A549 (cell line): Measurements from ENCODE around the gene TAS2R8. TPM values are rescaled to one million over a fixed set of nuclear protein-coding genes. Genes with fewer than 3 reads are reported as not detected.

ENCODE experiments used
- ATAC-seq, 2 experiments: fragments of 200-7000 bp in 1 of 2; fragments of >200 bp in 1 of 2; cut with Nextera tagmentation in 1 of 2; cut with Tn5 transposase in 1 of 2; 3 replicates each; pipeline versions ENCODE4 v1.8.0 to v1.9.1; 2018 to 2020; ENCODE audit warnings: mild to moderate bottlenecking in 1 of 2, moderate library complexity in 1 of 2
- CTCF ChIA-PET: fragments of 300-600 bp; sonication (Branson Sonifier 250); formaldehyde crosslinking; extraction: SDS; loops from one replicate; lab custom pipeline; 2021; ENCODE audit warnings: antibody characterized with exemption, inconsistent platforms; lab: Yijun Ruan, JAX
- POLR2A ChIA-PET: fragments of 350-600 bp; formaldehyde crosslinking; extraction: SDS; loops from one replicate; lab custom pipeline; 2021; ENCODE audit warnings: antibody characterized with exemption, inconsistent platforms; lab: Yijun Ruan, JAX
- DNase-seq, 2 experiments: peaks; one replicate each; pipeline versions ENCODE4 v3.0.0 to v3.0.0-alpha.2; 2011 to 2016; ENCODE audit warnings: low read depth in 1 of 2, low spot score in 1 of 2
- FAIRE-seq: peaks from 2 replicates; lab custom pipeline; 2011; peaks lifted over from hg19 to GRCh38; lab: Jason Lieb, UNC
- H3K27ac ChIP-seq, 2 experiments: fragments of >200 bp; sonication (Bioruptor Twin); formaldehyde crosslinking; 3 replicates each; pipeline ENCODE4 v1.5.1; 2016 to 2017
- H3K4me1 ChIP-seq: fragments of >200 bp; sonication (Bioruptor Twin); formaldehyde crosslinking; 3 replicates; pipeline ENCODE4 v1.6.1; 2016
- H3K4me2 ChIP-seq: fragments of >200 bp; sonication (Bioruptor Twin); formaldehyde crosslinking; 3 replicates; pipeline ENCODE4 v1.6.1; 2016
- H3K4me3 ChIP-seq: fragments of >200 bp; sonication (Bioruptor Twin); formaldehyde crosslinking; 3 replicates; pipeline ENCODE4 v1.5.1; 2016
- H3K9me3 ChIP-seq: fragments of >200 bp; sonication (Bioruptor Twin); formaldehyde crosslinking; 3 replicates; pipeline ENCODE4 v1.6.1; 2016
- BCL3 ChIP-seq: fragments of >200 bp; sonication (Bioruptor Twin); formaldehyde crosslinking; IDR thresholded peaks from 3 replicates; pipeline ENCODE4 v1.6.1; 2016
- CBX2 ChIP-seq: fragments of 200-600 bp; sonication (generic); IDR thresholded peaks from 2 replicates; pipeline ENCODE4 v1.6.1; 2016; ENCODE audit warnings: low read depth, mild to moderate bottlenecking, borderline replicate concordance
- CHD2 ChIP-seq: fragments of 150-350 bp; IDR thresholded peaks from 2 replicates; pipeline ENCODE4 v1.6.1; 2014; ENCODE audit warnings: low read length; ENCODE audit not compliant: partially characterized antibody
- CHD4 ChIP-seq: fragments of 200-600 bp; sonication (generic); IDR thresholded peaks from 2 replicates; pipeline ENCODE4 v1.6.1; 2016; ENCODE audit warnings: antibody characterized with exemption, mild to moderate bottlenecking, borderline replicate concordance
- GATA3 ChIP-seq: IDR thresholded peaks from 2 replicates; pipeline ENCODE4 v1.6.1; 2012; ENCODE audit warnings: borderline replicate concordance
- HES2 ChIP-seq: fragments of >200 bp; sonication (Bioruptor Twin); formaldehyde crosslinking; IDR thresholded peaks from 2 replicates; pipeline ENCODE4 v1.6.1; 2016
- HMGXB4 ChIP-seq: fragments of 250-450 bp; sonication (Bioruptor Pico); IDR thresholded peaks from 2 replicates; pipeline ENCODE4 v1.5.0; 2021; ENCODE audit warnings: mild to moderate bottlenecking, moderate library complexity, borderline replicate concordance
- NPAS2 ChIP-seq: fragments of 250-450 bp; sonication (Bioruptor Pico); IDR thresholded peaks from 2 replicates; pipeline ENCODE4 v1.8.0; 2022; ENCODE audit warnings: mild to moderate bottlenecking, moderate library complexity, borderline replicate concordance
- NR3C1 ChIP-seq: fragments of >200 bp; sonication (Bioruptor Twin); formaldehyde crosslinking; IDR thresholded peaks from 3 replicates; pipeline ENCODE4 v1.6.1; 2017
- POLR2A ChIP-seq: IDR thresholded peaks from 2 replicates; pipeline ENCODE4 v1.6.1; 2012; ENCODE audit warnings: mild to moderate bottlenecking, low read length
- POLR2AphosphoS2 ChIP-seq: conservative IDR thresholded peaks from 2 replicates; pipeline ENCODE4 v1.6.1; 2012; ENCODE audit warnings: low read length, improper control_type of control experiment, inconsistent platforms
- RAD21 ChIP-seq, 2 experiments: fragments of >200 bp in 1 of 2; sonication (Bioruptor Twin) in 1 of 2; formaldehyde crosslinking in 1 of 2; IDR thresholded peaks in 1 of 2; conservative IDR thresholded peaks in 1 of 2; 2 replicates in 1 of 2; 3 replicates in 1 of 2; pipeline ENCODE4 v1.6.1; 2012 to 2018; ENCODE audit warnings: inconsistent platforms in 1 of 2
- RARB ChIP-seq: fragments of 250-450 bp; sonication (Bioruptor Pico); IDR thresholded peaks from 2 replicates; pipeline ENCODE4 v1.8.0; 2021; ENCODE audit warnings: mild to moderate bottlenecking, moderate library complexity
- RCOR1 ChIP-seq: fragments of 150-350 bp; IDR thresholded peaks from 2 replicates; pipeline ENCODE4 v1.6.1; 2014; ENCODE audit warnings: antibody characterized with exemption, low read length, low read depth
- ZC3H11A ChIP-seq: fragments of 450-650 bp; IDR thresholded peaks from 2 replicates; pipeline ENCODE4 v1.6.1; 2014; ENCODE audit warnings: antibody characterized with exemption, mild to moderate bottlenecking
- ZFP36 ChIP-seq: fragments of 450-650 bp; IDR thresholded peaks from 2 replicates; pipeline ENCODE4 v1.6.1; 2014; ENCODE audit warnings: borderline replicate concordance; ENCODE audit not compliant: partially characterized antibody
- WGBS: methylation state at CpG from one replicate; pipeline ENCODE4 v1.1.6; 2017; ENCODE audit errors: missing lambda C conversion rate; 5-methylcytosine and 5-hydroxymethylcytosine counted together
- polyA minus RNA-seq: library from RNA; depleted of rRNA, polyadenylated mRNA; stranded (reverse); fragments of >200 nt; gene quantifications from 2 replicates; pipeline ENCODE4 v1.2.3, GENCODE V29; 2011; rRNA and poly(A)+ RNA removed
- polyA plus RNA-seq, 4 experiments: library from polyadenylated mRNA; depleted of rRNA in 3 of 4; stranded (reverse); fragments of >200 nt; fragmentation: RNase III in 1 of 4; extraction: RNeasy Plus Mini Kit Qiagen cat#74134 plus additional on column Dnase treatment in 1 of 4; gene quantifications; 2 replicates in 3 of 4; 3 replicates in 1 of 4; pipeline ENCODE4 v1.2.3, GENCODE V29; 2011 to 2017
- TF ChIP-seq, protein P1 (sequence below): fragments of 250-450 bp; sonication (Bioruptor Pico); IDR thresholded peaks from 2 replicates; pipeline ENCODE4 v1.5.0; 2020; ENCODE audit warnings: low read depth, mild to moderate bottlenecking, moderate library complexity

TAS2R8 gene, protein sequence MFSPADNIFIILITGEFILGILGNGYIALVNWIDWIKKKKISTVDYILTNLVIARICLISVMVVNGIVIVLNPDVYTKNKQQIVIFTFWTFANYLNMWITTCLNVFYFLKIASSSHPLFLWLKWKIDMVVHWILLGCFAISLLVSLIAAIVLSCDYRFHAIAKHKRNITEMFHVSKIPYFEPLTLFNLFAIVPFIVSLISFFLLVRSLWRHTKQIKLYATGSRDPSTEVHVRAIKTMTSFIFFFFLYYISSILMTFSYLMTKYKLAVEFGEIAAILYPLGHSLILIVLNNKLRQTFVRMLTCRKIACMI
- polyA plus RNA-seq (2011; rRNA removed): not detected in 2 replicates
- polyA plus RNA-seq (2012; cell fraction: cytosol; rRNA removed): not detected in 2 replicates
- polyA plus RNA-seq (2012; cell fraction: nucleus; rRNA removed): not detected in 2 replicates
- polyA plus RNA-seq (2017; fragmentation: RNase III; extraction: RNeasy Plus Mini Kit Qiagen cat#74134 plus additional on column Dnase treatment): not detected in 3 replicates
- 0.19 TPM in 1 of 2 replicates, not detected in the other for polyA minus RNA-seq

GRCh38 chr12:10807186-10807585, at the start of gene TAS2R8:
TSS of gene TAS2R8 (minus strand) at chr12:10807286. CDS start at chr12:10806980, 306 bp downstream.
- CTCF ChIA-PET: no interaction called here
- FAIRE-seq: no peak
- Histone ChIP-seq H3K4me1 (no peaks in the 10 kb centered on the region), H3K27ac (no peak within 1 kb of the TSS), H3K9me3 (no peaks in the 10 kb centered on the region), H3K4me2 (no peak within 1 kb of the TSS), H3K4me3 (no peak within 1 kb of the TSS)
- no peak for ATAC-seq
- 3% methylated on average over 1 of the region's 1 CpG for WGBS
- DNase-seq: no peak
- TF ChIP-seq NR3C1: no peak
- TF ChIP-seq CBX2: no peak
- TF ChIP-seq ZFP36: no peak
- TF ChIP-seq POLR2AphosphoS2: no peak
- TF ChIP-seq CHD2: no peak
- TF ChIP-seq, protein P1, sequence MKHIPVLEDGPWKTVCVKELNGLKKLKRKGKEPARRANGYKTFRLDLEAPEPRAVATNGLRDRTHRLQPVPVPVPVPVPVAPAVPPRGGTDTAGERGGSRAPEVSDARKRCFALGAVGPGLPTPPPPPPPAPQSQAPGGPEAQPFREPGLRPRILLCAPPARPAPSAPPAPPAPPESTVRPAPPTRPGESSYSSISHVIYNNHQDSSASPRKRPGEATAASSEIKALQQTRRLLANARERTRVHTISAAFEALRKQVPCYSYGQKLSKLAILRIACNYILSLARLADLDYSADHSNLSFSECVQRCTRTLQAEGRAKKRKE: no peak
- TF ChIP-seq HES2: no peak
- TF ChIP-seq BCL3: no peak
- no peak for TF ChIP-seq NPAS2 (CRISPR knock-in tag)
- no peak for TF ChIP-seq CHD4
- no peak for TF ChIP-seq RARB (CRISPR knock-in tag)
- TF ChIP-seq RAD21 (conservative IDR thresholded peaks at IDR 0.05 in 1 of 2, IDR thresholded peaks at IDR 0.05 in 1 of 2): no peak
- no peak for TF ChIP-seq GATA3
- POLR2A ChIA-PET: no interaction called here

DNA sequence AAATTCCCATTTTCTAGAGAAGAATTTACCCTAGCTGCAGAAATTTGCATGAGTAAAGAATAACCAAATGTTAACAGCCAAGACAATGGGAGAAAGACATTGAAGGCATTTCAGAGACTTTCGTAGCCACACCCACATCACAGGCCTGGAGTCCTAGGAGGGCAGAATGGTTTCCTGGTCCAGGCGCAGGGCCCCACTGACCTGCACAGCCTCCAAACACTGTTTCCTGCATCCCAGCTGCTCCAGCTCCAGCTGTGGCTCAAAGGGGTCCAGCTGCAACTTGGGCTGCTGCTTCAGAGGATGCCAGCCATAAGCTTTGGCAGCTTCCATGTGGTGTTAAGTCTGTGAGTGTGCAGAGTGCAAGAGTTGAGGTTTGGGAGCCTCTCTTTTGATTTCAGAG, 48.7 kb upstream of the TAS2R8 start:
- 88% methylated on average over 2 of the region's 2 CpGs for WGBS
- no peak for FAIRE-seq

GRCh38 chr12:10853776-10854175, 46.7 kb upstream of the TAS2R8 start:
- Histone ChIP-seq H3K9me3 (peaks cover 23% of the 10 kb centered on the region), H3K27ac (no peak overlapping the region), H3K4me1 (no peaks in the 10 kb centered on the region), H3K4me3 (no peak overlapping the region), H3K4me2 (no peak overlapping the region)
- WGBS: 100% methylated on average over 1 of the region's 2 CpGs
- ATAC-seq (no peak), DNase-seq (no peak), FAIRE-seq (no peak)
- ChIA-PET POLR2A (no interaction called here), CTCF (no interaction called here)
- no peak for TF ChIP-seq BCL3
- TF ChIP-seq RCOR1: no peak
- no peak for TF ChIP-seq POLR2A
- TF ChIP-seq HMGXB4 (CRISPR knock-in tag): no peak

More for the DNA sequence above, 48.7 kb upstream of the TAS2R8 start:
- Histone ChIP-seq H3K9me3 (peaks cover 23% of the 10 kb centered on the region), H3K4me3 (no peak overlapping the region), H3K27ac (no peak overlapping the region), H3K4me1 (no peaks in the 10 kb centered on the region), H3K4me2 (no peak overlapping the region)
- ChIA-PET CTCF (interaction anchor here (0.6 kb wide), 1 partner anchor 12 kb away, joined by 3 read pairs; no protein-coding TSS in a partner anchor), POLR2A (no interaction called here)
- no peak for ATAC-seq
- TF ChIP-seq ZFP36 (peak; percentile 82), ZC3H11A (no peak)
- TF ChIP-seq, protein P1: no peak
- no peak for DNase-seq
